Posterior cingulate gyrus (tissue), 11 donors: ENCODE results near the gene KRT36.

Experiments used
- DNase-seq, 10 donors: peaks; one replicate each; pipeline versions ENCODE4 v3.0.0 to v3.0.0-alpha.2; 2020 to 2021; ENCODE audit warnings: mixed read lengths in 3 of 10
- intact Hi-C: fragments of 100-400 bp; cut with DNase I; formaldehyde crosslinking; loops from one replicate; pipeline ENCODE4 v1.15.1; 2023

KRT36 gene

DNA sequence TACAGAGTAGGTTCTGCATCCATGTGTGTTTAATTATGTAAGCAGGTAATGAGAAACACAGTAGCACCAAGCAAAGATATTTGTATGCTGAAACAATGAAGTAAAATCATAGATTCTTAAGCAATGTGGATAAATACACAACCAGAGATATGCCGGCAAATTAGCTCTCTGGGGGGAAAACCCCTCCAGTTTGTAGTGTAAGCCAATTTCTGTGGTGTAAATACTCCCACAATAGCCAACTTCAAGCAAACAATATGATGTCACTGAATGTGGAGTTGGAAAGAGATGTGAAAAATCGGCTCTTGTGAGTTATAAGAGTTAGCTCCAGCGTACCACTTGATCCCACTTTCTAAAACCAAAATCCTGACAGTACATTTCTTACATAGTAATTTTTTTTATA is 45.1 kb downstream of the KRT36 start:
- DNase-seq: no peak
- intact Hi-C loops: no loop called here

DNA sequence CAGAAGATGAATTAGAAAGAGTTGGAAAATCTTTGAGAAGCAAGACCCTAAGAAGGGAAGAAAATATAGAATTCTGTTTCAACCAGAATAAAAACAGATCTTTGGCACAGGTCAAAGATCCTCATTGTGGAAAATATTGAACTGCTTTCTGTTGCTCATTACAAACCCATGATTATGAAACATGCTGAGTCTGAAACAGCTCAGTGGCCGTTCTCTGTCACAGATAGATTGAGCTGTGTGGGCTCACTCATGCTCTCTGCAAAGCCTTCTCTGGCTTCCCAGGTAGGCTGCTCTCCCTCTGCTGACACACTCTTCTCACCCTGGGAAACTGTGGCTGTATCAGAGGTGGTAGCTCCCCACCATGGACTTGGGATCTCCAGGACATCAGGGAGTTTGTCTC is 45.5 kb downstream of the KRT36 start:
- no peak for DNase-seq
- intact Hi-C loops: no loop called here

DNA sequence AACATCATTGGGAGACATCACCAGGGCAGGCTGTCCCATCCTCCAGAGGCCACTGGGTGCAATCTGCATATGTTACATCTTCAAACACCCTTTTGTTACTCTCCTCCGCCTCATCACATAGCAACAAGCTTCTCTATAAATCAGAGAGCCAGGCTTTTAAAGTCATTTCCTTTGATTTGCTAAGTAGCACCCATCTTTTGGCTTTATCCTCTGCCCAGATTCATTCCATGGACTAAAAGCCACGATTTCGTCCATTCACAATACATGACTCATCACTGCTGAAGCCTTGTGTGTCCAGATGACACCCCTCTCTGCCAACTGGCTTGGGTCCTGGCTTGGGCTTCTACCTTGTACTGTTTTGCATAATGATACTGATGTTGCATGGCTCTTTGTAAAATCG is 47.0 kb downstream of the KRT36 start:
- DNase-seq: peak in 1 of 10 donors; percentile 35
- intact Hi-C loops: no loop called here

DNA sequence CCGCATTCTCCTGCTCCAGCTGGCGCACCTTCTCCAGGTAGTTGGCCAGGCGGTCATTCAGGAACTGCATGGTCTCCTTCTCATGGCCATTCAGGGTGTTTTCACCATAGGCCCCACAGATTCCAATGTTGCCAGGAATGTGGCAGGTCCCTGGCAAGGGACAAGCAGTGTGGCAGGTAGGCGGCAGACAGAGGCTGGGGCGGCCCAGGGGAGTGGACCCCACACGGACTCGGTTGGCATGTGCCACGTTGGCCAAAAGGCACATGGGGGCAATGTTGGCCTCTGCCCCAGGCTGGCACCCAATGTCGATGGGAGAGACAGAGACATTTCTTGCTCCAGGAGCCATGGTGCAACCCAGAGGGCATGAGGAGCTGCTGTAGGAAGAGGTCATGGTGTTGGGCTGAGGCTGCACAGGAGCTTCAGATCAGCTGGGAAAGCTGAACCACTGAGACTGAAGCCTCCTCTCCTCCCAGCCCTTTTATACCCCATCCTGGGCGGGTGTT is 49.1 kb downstream of the KRT36 start, which contains the start of gene KRT38:
KRT38 (minus strand) TSS at position 453 of the 503 bp plus-strand sequence; CDS start at position 391, 62 bp downstream.
- intact Hi-C loops: no loop called here
- DNase-seq: no peak

DNA sequence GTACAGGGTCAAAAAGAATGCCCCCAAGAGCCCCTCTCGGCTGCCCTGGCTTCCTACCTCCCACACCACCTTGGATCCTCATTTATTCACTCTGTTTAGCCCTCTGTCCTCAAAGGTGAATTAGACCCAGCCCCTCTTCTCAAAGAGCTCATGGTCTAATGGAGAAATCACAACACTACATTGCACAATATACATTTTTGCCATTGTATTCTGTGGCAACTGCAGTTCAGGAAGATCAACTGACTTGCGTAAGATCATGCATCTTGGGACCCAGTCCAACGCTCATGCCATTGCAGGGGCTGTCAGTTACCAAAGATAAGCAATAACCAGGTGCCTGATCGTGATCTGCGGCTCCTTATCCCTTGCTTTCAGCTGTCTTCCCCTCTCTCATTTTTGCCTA is 50.3 kb downstream of the KRT36 start:
- intact Hi-C loops: no loop called here
- no peak for DNase-seq

DNA sequence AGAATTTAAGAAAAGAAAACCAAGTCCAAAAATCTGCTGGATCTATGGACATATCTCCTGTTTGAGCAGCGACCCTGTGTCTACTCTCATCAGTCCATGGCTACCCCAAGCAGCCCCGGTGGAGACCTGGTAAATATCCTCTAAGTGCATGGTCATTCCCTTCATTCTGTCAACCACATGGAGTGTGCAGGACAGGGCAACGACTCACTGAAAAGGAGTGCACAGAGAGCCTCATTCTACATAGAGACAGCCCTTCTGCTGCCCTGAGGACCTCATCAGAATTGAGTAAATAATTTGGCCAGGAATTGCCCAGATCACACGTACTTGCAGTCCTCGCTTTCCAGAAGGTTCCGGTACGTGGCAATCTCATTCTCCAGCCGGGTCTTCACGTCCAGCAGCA is 51.9 kb downstream of the KRT36 start:
- intact Hi-C loops: no loop called here
- DNase-seq: no peak

DNA sequence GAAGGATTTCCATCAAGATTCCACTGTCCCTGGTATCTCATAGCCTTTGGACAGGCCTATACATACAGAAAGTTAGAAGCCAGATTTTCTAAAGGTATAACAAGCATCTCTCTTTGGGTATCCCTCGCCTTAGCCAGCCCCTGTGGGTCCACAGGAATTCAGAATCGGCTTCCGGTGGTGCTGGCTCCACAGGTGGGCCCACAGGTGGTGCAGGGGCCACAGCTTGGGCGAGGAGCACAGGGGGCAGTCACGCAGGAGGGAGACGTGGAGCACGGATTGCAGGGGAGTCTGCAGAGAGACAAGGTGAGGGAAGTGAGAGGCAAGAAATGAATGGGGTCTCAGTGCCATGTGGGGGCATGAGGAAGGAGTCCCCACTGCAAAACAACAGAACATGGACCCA is 52.5 kb downstream of the KRT36 start:
- no peak for DNase-seq
- intact Hi-C loops: no loop called here
